PC-3 (cell line): ENCODE data around the gene DLGAP1. TPM values are rescaled to one million over a fixed set of nuclear protein-coding genes. Genes with fewer than 3 reads are reported as not detected.

ENCODE experiments used
- ATAC-seq: fragments of 200-7000 bp; cut with Tn5 transposase; 2 replicates; pipeline ENCODE4 v1.9.1; 2020; ENCODE audit warnings: mild to moderate bottlenecking, moderate library complexity
- BruUV-seq: library from RNA; stranded (reverse); fragments of 400-500 nt; replicated peaks from 2 replicates; lab custom pipeline; 2021; lab: Mats Ljungman, UMichigan
- CTCF ChIA-PET: fragments of 300-600 bp; sonication (Branson Sonifier 250); formaldehyde crosslinking; loops from one replicate; lab custom pipeline; 2022; ENCODE audit warnings: antibody characterized with exemption; lab: Charles Lee
- POLR2A ChIA-PET: fragments of 300-600 bp; sonication (Branson Sonifier 250); formaldehyde crosslinking; loops from one replicate; lab custom pipeline; 2022; ENCODE audit warnings: antibody characterized with exemption; ENCODE audit not compliant: unreplicated experiment; lab: Charles Lee
- DNase-seq: peaks from one replicate; pipeline ENCODE4 v3.0.0-alpha.2; 2015
- H2AFZ ChIP-seq: fragments of 300-600 bp; sonication (generic); 2 replicates; pipeline ENCODE4 v1.6.0; 2016; ENCODE audit warnings: antibody characterized with exemption, low read length
- H3F3A ChIP-seq: fragments of 300-600 bp; sonication (generic); one replicate; pipeline ENCODE4 v1.6.0; 2017; ENCODE audit warnings: antibody characterized with exemption, low read length, control low read depth, mild to moderate bottlenecking; ENCODE audit not compliant: unreplicated experiment
- H3K27ac ChIP-seq: fragments of 300-600 bp; sonication (generic); 2 replicates; pipeline ENCODE4 v1.5.1; 2016; ENCODE audit warnings: mild to moderate bottlenecking, low read length
- H3K27me3 ChIP-seq: fragments of 300-600 bp; sonication (generic); 2 replicates; pipeline ENCODE4 v1.6.1; 2016; ENCODE audit warnings: low read length, mixed read lengths
- H3K36me3 ChIP-seq: fragments of 300-600 bp; sonication (generic); 2 replicates; pipeline ENCODE4 v1.6.1; 2016; ENCODE audit warnings: low read depth, mixed run types, low read length, mixed read lengths
- H3K4me1 ChIP-seq: fragments of 300-600 bp; sonication (generic); 2 replicates; pipeline ENCODE4 v1.5.1; 2016; ENCODE audit warnings: low read length; ENCODE audit not compliant: insufficient read depth
- H3K4me2 ChIP-seq: fragments of 300-600 bp; sonication (generic); 2 replicates; pipeline ENCODE4 v1.6.0; 2016; ENCODE audit warnings: low read length
- H3K4me3 ChIP-seq: fragments of 300-600 bp; sonication (generic); 2 replicates; pipeline ENCODE4 v1.5.1; 2016; ENCODE audit warnings: mild to moderate bottlenecking, low read length, mixed read lengths
- H3K79me2 ChIP-seq: fragments of 300-600 bp; sonication (generic); 2 replicates; pipeline ENCODE4 v1.6.1; 2017; ENCODE audit warnings: low read length, mixed read lengths
- H3K9ac ChIP-seq: fragments of 300-600 bp; sonication (generic); 2 replicates; pipeline ENCODE4 v1.6.0; 2016; ENCODE audit warnings: mild to moderate bottlenecking, low read length
- H3K9me2 ChIP-seq: fragments of 300-600 bp; sonication (generic); replicated peaks from 2 replicates; pipeline ENCODE4 v1.6.1; 2016; ENCODE audit warnings: mixed run types, low read length, mixed read lengths
- H3K9me3 ChIP-seq: fragments of 300-600 bp; sonication (generic); 2 replicates; pipeline ENCODE4 v1.6.1; 2016; ENCODE audit warnings: low read length, mixed read lengths
- H4K20me1 ChIP-seq: fragments of 300-600 bp; sonication (generic); 2 replicates; pipeline ENCODE4 v1.6.1; 2016; ENCODE audit warnings: low read length, mixed read lengths
- EZH2 ChIP-seq: fragments of 300-600 bp; sonication (generic); IDR thresholded peaks from one replicate; pipeline ENCODE4 v1.6.1; 2017; ENCODE audit warnings: antibody characterized with exemption, mild to moderate bottlenecking, low read length; ENCODE audit not compliant: unreplicated experiment
- EZH2phosphoT487 ChIP-seq: fragments of 300-600 bp; sonication (generic); IDR thresholded peaks from 2 replicates; pipeline ENCODE4 v1.6.1; 2018; ENCODE audit warnings: mild to moderate bottlenecking, antibody characterized with exemption, low read length, borderline replicate concordance
- intact Hi-C: fragments of 100-400 bp; cut with micrococcal nuclease; formaldehyde crosslinking; loops from 2 replicates; pipeline ENCODE4 v1.9.0; 2023
- total RNA-seq: library from RNA; depleted of rRNA; stranded (reverse); fragments of >200 nt; gene quantifications from 2 replicates; pipeline ENCODE4 v1.2.3, GENCODE V29; 2014
- TF ChIP-seq, protein P1 (sequence below): fragments of 300-600 bp; sonication (generic); conservative IDR thresholded peaks from 2 replicates; pipeline ENCODE4 v1.5.1; 2017; ENCODE audit warnings: antibody characterized with exemption, low read depth, mild to moderate bottlenecking, low read length

DLGAP1 gene
- total RNA-seq, 1 experiment from 2014 or later: not detected

DNA sequence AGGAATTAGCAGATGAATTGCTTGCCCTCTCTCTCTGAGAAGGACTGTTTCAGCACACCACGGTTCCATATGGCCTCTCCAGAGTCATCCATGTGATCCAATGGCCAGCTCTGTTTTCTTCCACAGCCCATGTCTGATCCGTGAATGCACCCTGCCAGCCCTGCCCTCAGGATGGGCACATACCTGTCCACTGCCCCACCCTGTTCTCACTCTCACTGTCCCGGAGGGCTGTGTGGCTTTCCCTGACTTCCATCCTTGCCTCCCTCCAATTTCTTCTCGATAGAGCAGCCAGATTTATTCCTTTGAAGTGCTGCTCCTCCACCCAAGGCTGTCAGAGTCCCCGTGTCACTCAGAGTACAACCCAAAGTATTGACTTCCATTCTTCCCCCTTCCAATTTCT is 662.0 kb downstream of the DLGAP1 start:
- Histone ChIP-seq H3K27me3 (no peaks in the 10 kb centered on the region; the same call in 1 of the 2 replicates), H3K9ac (no peak overlapping the region), H3K9me3 (no peaks in the 10 kb centered on the region), H3K9me2 (no peaks in the 10 kb centered on the region), H3K4me3 (no peak overlapping the region), H3F3A (no peaks in the 10 kb centered on the region), H2AFZ (no peak overlapping the region), H4K20me1 (no peaks in the 10 kb centered on the region), H3K79me2 (no peaks in the 10 kb centered on the region), H3K27ac (no peak overlapping the region), H3K36me3 (no peaks in the 10 kb centered on the region), H3K4me2 (no peak overlapping the region), H3K4me1 (peaks cover 17% of the 10 kb centered on the region)
- CTCF ChIA-PET: no interaction called here
- intact Hi-C loops: no loop called here
- DNase-seq (no peak), ATAC-seq (no peak)
- BruUV-seq: no TSS peak
- POLR2A ChIA-PET: no interaction called here
- TF ChIP-seq EZH2 (no peak), EZH2phosphoT487 (no peak)
- TF ChIP-seq, protein P1, sequence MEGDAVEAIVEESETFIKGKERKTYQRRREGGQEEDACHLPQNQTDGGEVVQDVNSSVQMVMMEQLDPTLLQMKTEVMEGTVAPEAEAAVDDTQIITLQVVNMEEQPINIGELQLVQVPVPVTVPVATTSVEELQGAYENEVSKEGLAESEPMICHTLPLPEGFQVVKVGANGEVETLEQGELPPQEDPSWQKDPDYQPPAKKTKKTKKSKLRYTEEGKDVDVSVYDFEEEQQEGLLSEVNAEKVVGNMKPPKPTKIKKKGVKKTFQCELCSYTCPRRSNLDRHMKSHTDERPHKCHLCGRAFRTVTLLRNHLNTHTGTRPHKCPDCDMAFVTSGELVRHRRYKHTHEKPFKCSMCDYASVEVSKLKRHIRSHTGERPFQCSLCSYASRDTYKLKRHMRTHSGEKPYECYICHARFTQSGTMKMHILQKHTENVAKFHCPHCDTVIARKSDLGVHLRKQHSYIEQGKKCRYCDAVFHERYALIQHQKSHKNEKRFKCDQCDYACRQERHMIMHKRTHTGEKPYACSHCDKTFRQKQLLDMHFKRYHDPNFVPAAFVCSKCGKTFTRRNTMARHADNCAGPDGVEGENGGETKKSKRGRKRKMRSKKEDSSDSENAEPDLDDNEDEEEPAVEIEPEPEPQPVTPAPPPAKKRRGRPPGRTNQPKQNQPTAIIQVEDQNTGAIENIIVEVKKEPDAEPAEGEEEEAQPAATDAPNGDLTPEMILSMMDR: no peak

DNA sequence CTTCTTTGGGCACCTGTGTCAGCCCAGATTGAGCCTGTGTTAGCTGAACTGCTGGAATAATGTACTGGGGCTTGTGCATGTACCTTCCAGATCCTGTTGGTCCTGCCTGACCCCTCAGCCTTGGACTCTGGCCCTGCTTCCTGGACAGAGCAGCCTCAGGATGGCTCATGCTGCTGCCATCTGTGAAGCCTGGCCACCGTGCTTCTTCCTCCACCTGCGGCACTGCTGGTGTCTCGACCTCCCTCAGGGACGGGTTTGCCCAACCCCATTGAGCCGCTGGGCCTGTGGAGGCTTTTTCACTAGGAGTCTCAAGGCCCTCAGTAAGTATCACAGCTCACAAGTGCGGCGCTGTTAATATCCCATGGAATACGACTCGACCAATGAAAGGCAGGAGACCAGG is 662.4 kb downstream of the DLGAP1 start:
- no peak overlapping the region for H2AFZ ChIP-seq

DNA sequence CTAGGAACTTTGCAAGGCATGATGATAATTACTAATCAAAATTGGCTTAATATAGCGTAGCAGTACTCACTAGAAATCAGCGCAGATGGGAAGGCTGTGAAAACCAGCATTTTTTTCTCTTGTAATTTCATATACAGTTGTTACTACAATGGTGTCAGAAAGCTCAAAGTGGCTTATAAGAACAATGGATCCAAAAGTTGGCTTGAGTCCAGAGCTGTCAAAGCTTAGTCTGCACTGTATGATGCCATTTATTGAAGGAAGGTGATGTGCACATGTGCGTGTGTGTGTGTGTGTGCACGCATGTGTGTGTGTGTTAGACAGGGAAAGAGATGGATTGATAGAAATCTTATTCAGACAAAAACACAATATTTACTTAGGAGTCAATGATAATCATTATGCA is 663.9 kb downstream of the DLGAP1 start:
- H3K4me1 ChIP-seq: peaks cover 28% of the 10 kb centered on the region
- H3F3A ChIP-seq: no peaks in the 10 kb centered on the region
- H3K9me2 ChIP-seq: no peaks in the 10 kb centered on the region
- no peak overlapping the region for H2AFZ ChIP-seq
- ATAC-seq (no peak), DNase-seq (no peak)
- POLR2A ChIA-PET: no interaction called here
- intact Hi-C loops: no loop called here
- H4K20me1 ChIP-seq: no peaks in the 10 kb centered on the region
- TF ChIP-seq EZH2phosphoT487 (no peak), EZH2 (no peak)
- TF ChIP-seq, protein P1: no peak
- no peaks in the 10 kb centered on the region for H3K36me3 ChIP-seq
- H3K4me3 ChIP-seq: no peak overlapping the region
- no TSS peak for BruUV-seq
- no peaks in the 10 kb centered on the region for H3K27me3 ChIP-seq
- H3K79me2 ChIP-seq: no peaks in the 10 kb centered on the region
- H3K27ac ChIP-seq: no peak overlapping the region
- no peak overlapping the region for H3K9ac ChIP-seq
- CTCF ChIA-PET: no interaction called here
- no peak overlapping the region for H3K4me2 ChIP-seq
- no peaks in the 10 kb centered on the region for H3K9me3 ChIP-seq

More for the DNA sequence above, 662.4 kb downstream of the DLGAP1 start:
- H3K36me3 ChIP-seq: no peaks in the 10 kb centered on the region
- no peak overlapping the region for H3K27ac ChIP-seq
- H3K4me1 ChIP-seq: peaks cover 21% of the 10 kb centered on the region
- ChIA-PET POLR2A (no interaction called here), CTCF (no interaction called here)
- H3K4me2 ChIP-seq: no peak overlapping the region
- no peaks in the 10 kb centered on the region for H3K27me3 ChIP-seq
- H3K4me3 ChIP-seq: no peak overlapping the region
- DNase-seq: no peak
- no peaks in the 10 kb centered on the region for H3K9me2 ChIP-seq
- H3K9me3 ChIP-seq: no peaks in the 10 kb centered on the region
- intact Hi-C loops: no loop called here
- no peak for ATAC-seq
- no peaks in the 10 kb centered on the region for H3F3A ChIP-seq
- no TSS peak for BruUV-seq
- no peak for TF ChIP-seq EZH2phosphoT487
- no peak overlapping the region for H3K9ac ChIP-seq
- H4K20me1 ChIP-seq: no peaks in the 10 kb centered on the region
- H3K79me2 ChIP-seq: no peaks in the 10 kb centered on the region
